A673 (cell line): ENCODE measurements around the gene DENND5A. TPM values are rescaled to one million over a fixed set of nuclear protein-coding genes. Genes with fewer than 3 reads are reported as not detected.

ENCODE experiments used
- BruUV-seq: library from RNA; stranded (reverse); fragments of 400-500 nt; replicated peaks from 2 replicates; lab custom pipeline; 2021; lab: Mats Ljungman, UMichigan
- CTCF ChIA-PET: fragments of 300-600 bp; sonication (Branson Sonifier 250); formaldehyde crosslinking; loops from one replicate; lab custom pipeline; 2022; ENCODE audit warnings: antibody characterized with exemption; lab: Charles Lee
- POLR2A ChIA-PET: fragments of 300-600 bp; sonication (Branson Sonifier 250); formaldehyde crosslinking; loops from one replicate; lab custom pipeline; 2022; ENCODE audit warnings: antibody characterized with exemption; ENCODE audit not compliant: low non-redundant PET; lab: Charles Lee
- DNase-seq: peaks from one replicate; pipeline ENCODE4 v3.0.0-alpha.2; 2015; ENCODE audit warnings: low spot score
- H3K27ac ChIP-seq: fragments of 200-600 bp; sonication (generic); 2 replicates; pipeline ENCODE4 v1.5.1; 2016; ENCODE audit warnings: mixed run types, low read depth, mild to moderate bottlenecking, mixed read lengths, antibody characterized with exemption, low read length; ENCODE audit not compliant: poor library complexity, severe bottlenecking
- H3K27me3 ChIP-seq: fragments of 200-600 bp; sonication (generic); replicated peaks from 2 replicates; pipeline ENCODE4 v1.6.1; 2017; ENCODE audit warnings: mixed run types, low read depth, mild to moderate bottlenecking, mixed read lengths, antibody characterized with exemption, low read length; ENCODE audit not compliant: insufficient read depth, poor library complexity
- H3K36me3 ChIP-seq: fragments of 200-600 bp; sonication (generic); 2 replicates; pipeline ENCODE4 v1.6.1; 2016; ENCODE audit warnings: mixed run types, mild to moderate bottlenecking, mixed read lengths, antibody characterized with exemption, low read length; ENCODE audit not compliant: insufficient read depth, poor library complexity, severe bottlenecking
- H3K4me1 ChIP-seq: fragments of 200-600 bp; sonication (generic); 2 replicates; pipeline ENCODE4 v1.6.1; 2017; ENCODE audit warnings: mixed run types, mild to moderate bottlenecking, mixed read lengths, antibody characterized with exemption, low read length; ENCODE audit not compliant: insufficient read depth, poor library complexity, severe bottlenecking
- H3K4me3 ChIP-seq: fragments of 200-600 bp; sonication (generic); 2 replicates; pipeline ENCODE4 v1.5.1; 2016; ENCODE audit warnings: low read depth, mixed run types, mild to moderate bottlenecking, mixed read lengths, low read length; ENCODE audit not compliant: poor library complexity, severe bottlenecking
- H3K9me3 ChIP-seq: fragments of 200-600 bp; sonication (generic); 2 replicates; pipeline ENCODE4 v1.6.1; 2016; ENCODE audit warnings: mixed run types, low read depth, mild to moderate bottlenecking, mixed read lengths, antibody characterized with exemption, low read length; ENCODE audit not compliant: poor library complexity, severe bottlenecking
- EZH2 ChIP-seq: fragments of 200-600 bp; sonication (generic); IDR thresholded peaks from 2 replicates; pipeline ENCODE4 v1.6.1; 2017; ENCODE audit warnings: borderline replicate concordance, low read depth, mild to moderate bottlenecking, mixed read lengths, antibody characterized with exemption, low read length; ENCODE audit not compliant: poor library complexity, severe bottlenecking
- intact Hi-C: fragments of 100-400 bp; cut with micrococcal nuclease; formaldehyde crosslinking; loops from one replicate; pipeline ENCODE4 v1.10.0; 2022; ENCODE audit not compliant: unreplicated experiment
- total RNA-seq: library from RNA; stranded (reverse); gene quantifications from 2 replicates; pipeline ENCODE4 v1.2.3, GENCODE V29; 2021
- TF ChIP-seq, protein P1 (sequence below): fragments of 300-800, 200-600 bp; sonication (generic); conservative IDR thresholded peaks from 2 replicates; pipeline ENCODE4 v1.5.1; 2017; ENCODE audit warnings: low read depth, mild to moderate bottlenecking, antibody characterized with exemption, low read length, moderate library complexity, mixed read lengths

The DENND5A gene
- total RNA-seq, 1 experiment from 2014 or later, result 65.4 TPM

DNA sequence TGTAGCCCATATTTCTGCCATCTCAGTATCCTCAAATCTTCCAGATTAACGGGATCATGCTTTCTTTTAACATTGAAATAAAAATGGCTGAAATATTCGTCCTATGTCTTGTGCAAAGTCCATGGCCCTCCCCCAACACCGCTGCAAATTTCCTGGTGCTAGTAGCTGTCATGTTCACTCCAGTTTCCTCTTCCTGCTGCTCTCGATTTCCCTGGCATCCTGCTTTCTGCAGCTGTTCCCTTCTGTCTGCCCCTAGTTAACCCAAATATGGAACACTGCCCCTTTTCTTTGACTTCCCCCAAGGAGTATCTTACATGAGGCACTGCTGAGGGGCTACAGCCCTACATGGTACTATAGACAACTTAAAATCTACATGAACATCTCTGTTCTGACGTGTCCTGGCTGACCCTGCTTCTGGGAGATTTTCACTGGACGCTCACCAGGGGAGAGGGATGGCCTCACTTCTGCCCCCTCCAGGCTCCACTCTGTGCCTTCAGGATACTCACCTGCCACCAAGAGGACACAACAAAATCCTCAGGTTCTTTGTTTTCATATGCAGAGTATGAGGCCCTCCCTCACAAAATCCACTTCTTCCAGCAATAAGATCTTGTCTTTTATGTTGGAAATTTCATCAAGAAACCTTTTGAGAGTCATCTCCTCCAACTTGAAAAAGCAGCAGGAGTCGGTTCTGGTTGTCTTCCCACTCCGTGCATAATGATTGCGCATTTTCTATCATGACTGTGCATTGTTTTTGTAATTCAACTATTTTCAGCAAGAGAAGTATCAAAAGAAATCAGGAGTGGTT lies 144.3 kb downstream of the DENND5A start:
- intact Hi-C loops, result no loop called here
- no peak overlapping the region for H3K4me3 ChIP-seq
- ChIA-PET CTCF (no interaction called here), POLR2A (no interaction called here)
- H3K36me3 ChIP-seq, result no peaks in the 10 kb centered on the region
- H3K27me3 ChIP-seq, result no peaks in the 10 kb centered on the region
- no TSS peak for BruUV-seq
- H3K9me3 ChIP-seq, result no peaks in the 10 kb centered on the region
- no peak for TF ChIP-seq EZH2
- TF ChIP-seq, protein P1, sequence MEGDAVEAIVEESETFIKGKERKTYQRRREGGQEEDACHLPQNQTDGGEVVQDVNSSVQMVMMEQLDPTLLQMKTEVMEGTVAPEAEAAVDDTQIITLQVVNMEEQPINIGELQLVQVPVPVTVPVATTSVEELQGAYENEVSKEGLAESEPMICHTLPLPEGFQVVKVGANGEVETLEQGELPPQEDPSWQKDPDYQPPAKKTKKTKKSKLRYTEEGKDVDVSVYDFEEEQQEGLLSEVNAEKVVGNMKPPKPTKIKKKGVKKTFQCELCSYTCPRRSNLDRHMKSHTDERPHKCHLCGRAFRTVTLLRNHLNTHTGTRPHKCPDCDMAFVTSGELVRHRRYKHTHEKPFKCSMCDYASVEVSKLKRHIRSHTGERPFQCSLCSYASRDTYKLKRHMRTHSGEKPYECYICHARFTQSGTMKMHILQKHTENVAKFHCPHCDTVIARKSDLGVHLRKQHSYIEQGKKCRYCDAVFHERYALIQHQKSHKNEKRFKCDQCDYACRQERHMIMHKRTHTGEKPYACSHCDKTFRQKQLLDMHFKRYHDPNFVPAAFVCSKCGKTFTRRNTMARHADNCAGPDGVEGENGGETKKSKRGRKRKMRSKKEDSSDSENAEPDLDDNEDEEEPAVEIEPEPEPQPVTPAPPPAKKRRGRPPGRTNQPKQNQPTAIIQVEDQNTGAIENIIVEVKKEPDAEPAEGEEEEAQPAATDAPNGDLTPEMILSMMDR, result 0 out of 2 replicates have a peak, but pooled peaks have one; percentile 15
- H3K4me1 ChIP-seq, result no peaks in the 10 kb centered on the region
- DNase-seq, result no peak
- H3K27ac ChIP-seq, result no peak overlapping the region

DNA sequence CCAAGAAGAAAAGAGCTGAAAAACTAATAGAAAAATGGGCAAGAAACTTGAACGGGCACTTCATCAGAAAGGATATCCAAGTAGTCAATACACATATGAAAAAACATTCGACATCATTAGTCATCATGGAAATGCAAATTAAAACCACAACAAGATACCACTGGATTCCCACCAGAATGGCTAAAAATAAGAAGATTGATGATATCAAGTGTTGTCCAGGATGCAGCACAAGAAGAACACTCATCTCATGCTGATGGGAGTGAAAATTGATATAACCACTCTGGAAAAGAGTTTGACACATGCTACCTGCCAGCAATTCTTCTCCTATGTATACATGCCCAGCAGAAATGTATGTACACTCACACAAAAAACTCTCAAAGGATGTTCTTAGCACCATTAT lies 146.9 kb downstream of the DENND5A start:
- Histone ChIP-seq H3K9me3 (no peaks in the 10 kb centered on the region), H3K36me3 (no peaks in the 10 kb centered on the region), H3K27me3 (no peaks in the 10 kb centered on the region), H3K4me3 (no peak overlapping the region), H3K4me1 (no peaks in the 10 kb centered on the region), H3K27ac (no peak overlapping the region)
- intact Hi-C loops, result no loop called here
- TF ChIP-seq EZH2, result no peak
- TF ChIP-seq, protein P1, result no peak
- ChIA-PET CTCF (no interaction called here), POLR2A (no interaction called here)
- BruUV-seq, result no TSS peak
- DNase-seq, result no peak

DNA sequence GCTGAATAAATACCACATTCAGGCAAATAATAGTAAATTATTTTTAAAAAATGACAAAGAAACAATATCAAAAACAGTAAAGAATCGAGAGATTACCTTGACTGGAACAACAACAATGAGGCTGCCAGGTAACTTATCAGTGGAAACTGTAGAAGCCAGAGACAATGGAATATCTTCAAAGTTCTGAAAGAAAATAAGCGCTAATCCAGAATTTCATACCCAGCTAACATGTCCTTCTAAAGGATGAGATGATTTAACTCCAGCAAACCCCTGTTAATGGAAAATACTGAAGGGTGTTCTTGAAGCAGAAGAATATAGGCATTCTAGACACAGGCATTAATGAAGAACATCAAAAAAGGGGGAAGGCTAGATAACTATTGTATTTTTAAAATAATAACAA lies 153.1 kb downstream of the DENND5A start:
- Histone ChIP-seq H3K36me3 (no peaks in the 10 kb centered on the region), H3K4me3 (no peak overlapping the region), H3K27ac (no peak overlapping the region), H3K27me3 (no peaks in the 10 kb centered on the region), H3K4me1 (no peaks in the 10 kb centered on the region), H3K9me3 (no peaks in the 10 kb centered on the region)
- POLR2A ChIA-PET, result no interaction called here
- intact Hi-C loops, result no loop called here
- no TSS peak for BruUV-seq
- no peak for DNase-seq
- CTCF ChIA-PET, result interaction anchor here (0.7 kb wide), 1 partner anchor 1447 kb away, joined by 3 read pairs; no protein-coding TSS in a partner anchor
- TF ChIP-seq, protein P1, result no peak
- TF ChIP-seq EZH2, result no peak
